HG03025 (cell line): ENCODE data around the gene KDM4F.

Experiments used
- ATAC-seq: cut with Tn5 transposase; IDR thresholded peaks from one replicate; pipeline ENCODE4 v1.9.1; 2021; ENCODE audit warnings: mild to moderate bottlenecking, moderate library complexity; ENCODE audit not compliant: unreplicated experiment, low FRiP score

Gene KDM4F

DNA sequence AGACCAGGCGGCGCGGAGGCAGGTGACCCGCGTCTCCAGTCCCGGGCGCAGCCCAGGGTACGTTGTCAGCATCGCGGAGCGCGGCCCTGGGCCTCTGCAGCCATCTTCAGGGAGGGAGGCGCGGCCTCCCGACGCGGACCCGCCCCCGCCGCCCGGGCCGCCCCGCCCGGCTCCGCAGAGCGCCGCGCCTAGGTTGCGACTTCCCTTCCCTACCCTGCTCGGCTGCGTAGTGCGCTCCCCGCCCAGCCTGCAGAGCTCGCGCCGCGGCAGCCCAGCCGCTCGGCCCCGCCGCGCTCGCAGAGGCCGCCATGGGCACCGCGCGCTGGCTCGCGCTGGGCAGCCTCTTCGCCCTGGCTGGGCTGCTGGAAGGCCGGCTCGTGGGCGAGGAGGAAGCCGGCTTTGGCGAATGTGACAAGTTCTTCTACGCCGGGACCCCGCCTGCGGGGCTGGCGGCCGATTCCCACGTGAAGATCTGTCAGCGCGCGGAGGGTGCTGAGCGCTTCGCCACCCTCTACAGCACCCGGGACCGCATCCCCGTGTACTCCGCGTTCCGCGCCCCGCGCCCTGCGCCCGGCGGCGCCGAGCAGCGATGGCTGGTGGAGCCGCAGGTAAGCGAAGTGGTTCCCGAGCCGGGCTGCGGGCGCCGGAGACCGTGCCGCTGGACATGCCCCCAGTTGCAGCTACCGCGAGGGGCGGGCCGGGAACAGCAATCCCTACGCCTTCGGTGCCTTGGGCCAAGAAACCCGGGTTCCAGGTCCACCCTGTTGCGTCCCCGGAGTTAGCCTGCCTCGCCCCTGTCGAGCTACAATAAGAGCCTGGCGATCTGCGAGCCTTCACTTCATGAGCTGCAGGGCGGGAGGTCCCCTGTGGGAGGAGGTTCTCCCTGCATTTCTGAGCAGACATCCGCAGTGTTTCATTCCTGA lies 40.7 kb downstream of the KDM4F start, which contains the start of gene ENDOD1:
Gene ENDOD1, plus strand, starts transcription at position 227 of the 923 bp plus-strand sequence. Its CDS starts 82 bp downstream, at position 309.
- peak; percentile 89 for ATAC-seq

DNA sequence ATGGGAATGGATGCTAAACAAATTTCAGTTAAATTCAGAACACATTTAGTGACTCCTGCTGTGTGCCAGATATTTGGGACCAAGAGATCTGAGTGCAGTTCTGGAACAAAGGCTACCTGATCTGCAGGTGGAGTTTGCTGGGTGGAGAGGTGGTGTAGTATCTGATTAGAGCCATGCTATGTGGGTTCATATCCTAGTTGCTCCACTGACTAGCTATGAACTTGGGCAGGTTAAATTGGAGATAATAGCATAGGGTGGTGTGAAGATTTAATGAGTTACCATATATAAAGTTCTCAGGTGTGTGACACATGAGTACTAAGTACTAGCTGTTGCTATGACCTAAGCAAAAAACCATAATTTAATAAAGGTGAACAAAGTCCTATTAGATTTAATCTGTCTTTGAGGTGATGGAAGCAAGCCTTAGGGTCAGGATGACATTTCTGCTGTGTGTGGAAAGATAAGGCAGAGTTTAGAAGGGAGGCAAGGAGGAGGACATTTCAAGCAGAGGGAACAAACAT lies 42.5 kb downstream of the KDM4F start:
- ATAC-seq = no peak

DNA sequence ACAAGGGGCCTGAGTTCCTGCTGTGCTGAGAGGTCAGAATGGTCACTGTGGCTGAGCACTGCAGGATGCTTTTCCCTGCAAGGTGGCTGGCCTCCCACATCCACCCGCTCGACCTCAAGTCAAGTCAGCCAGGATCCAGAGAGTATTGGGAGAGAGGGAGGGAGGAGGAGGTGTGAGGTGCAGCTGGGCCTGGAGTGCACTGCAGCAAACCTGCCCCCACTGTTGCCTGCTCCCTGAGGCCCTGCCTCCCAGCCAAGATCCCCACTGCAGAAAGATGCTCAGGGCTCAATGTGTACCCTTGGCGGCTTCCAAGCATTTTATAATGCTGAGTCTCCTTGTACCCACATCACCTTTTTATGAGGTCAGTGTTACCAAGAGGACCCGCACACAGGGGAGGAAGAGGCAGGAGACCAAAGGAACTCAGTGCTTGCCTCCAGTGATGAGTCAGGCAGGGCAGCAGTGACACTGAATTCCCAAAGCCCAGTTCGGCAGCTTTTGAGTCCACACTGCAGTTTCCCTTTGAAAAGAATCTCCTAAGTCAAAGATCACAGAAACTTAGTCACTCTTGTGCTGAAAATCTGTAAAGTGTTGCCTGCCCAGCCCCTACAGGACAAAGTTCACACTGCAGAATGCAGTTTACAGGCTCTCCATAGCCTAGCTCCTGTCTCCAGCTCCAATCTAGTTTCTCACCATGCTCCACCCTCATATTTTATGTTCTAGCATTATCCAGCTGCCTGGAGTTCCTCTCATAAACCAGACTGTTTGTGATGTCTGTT lies 43.5 kb downstream of the KDM4F start:
- no peak for ATAC-seq

DNA sequence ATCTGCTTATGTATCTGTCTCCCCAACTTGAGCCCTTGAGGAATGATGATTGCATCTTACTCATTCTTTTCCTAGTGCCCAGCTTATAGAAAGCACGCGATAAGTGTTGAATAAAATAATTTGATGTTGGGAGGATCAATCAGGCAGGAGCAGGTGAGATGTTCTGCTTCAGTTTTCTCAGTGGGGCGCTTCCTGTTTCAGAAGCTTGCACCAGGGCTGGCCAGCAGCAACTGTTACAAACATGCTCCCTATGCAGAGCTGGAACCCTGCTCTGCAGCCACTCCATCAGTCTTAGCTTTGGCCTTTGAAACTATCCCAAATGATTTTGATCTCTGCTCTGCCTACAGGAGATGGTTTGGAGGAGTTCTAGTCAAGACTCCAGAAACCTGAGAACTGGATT lies 44.3 kb downstream of the KDM4F start:
- ATAC-seq = no peak

DNA sequence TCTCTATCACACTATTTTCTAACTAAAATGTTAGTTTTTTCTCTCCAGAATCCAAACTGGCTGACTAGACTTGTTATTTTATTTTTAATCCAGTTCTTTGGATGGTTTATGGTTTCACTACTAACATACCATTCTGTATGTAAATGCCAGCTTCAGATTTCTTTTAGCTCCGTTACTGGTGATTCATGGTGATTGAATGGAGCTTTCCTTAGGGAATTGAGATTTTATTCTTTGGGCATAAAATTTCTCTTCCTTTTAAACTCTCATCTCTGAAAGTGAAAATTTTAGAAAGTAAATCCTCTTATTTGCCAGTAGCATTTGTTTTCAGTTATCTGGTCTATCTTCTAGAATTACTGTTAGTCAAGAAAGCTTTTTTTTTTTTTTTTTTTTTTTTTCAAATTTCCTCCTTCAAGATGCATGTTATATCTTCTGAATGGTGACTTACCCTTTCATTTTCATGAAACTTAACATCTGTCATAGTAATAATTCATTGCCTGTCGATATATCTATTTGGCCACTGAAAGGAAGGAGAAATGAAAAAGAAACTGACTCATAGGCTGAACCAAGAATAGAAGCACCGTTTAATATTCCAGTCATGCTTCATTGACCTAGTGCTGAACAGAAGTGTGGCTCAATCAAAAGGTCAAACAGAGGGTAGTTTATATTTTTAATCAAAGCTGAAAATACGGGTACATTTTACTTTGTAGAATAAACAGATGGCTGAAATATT lies 46.8 kb downstream of the KDM4F start:
- ATAC-seq = peak; percentile 53

DNA sequence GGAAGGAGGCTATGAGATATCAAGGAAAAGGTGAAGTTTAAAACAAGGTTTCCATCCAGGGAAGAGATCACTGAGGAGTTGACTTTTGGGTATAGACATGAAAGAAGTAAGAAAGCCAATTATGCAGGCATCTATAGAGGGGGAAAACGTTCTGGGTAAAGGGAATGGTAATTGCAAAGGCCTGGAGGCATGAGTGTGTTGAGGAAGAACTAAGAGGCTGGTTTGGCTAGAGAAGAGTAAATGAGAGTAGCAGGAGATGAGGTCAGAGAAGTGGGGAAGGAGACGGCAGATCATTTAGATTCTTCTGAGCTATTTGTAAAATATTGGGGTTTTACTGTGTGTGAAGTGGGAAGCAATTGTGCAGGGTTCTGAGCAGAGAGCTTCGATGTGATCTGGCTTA lies 48.0 kb downstream of the KDM4F start:
- ATAC-seq = no peak

DNA sequence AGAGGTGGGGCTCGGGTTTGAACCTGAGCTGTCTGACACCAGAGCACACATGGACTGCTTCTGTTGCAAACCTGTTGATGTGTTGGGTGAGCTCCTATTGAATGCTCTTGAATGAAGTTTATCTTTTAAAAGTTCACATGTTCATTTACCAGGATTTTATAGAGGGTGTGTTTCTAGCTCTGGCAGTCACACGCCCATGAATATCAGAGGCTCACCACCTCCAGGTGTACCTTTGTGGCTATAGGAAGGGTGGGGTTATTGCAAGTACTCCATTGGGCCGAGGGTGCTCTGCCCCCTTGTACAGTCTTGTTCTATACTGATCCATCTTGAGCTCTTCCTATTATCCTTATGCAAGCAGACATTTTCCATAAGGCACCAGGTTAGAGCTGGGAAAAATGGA lies 49.6 kb downstream of the KDM4F start:
- no peak for ATAC-seq

DNA sequence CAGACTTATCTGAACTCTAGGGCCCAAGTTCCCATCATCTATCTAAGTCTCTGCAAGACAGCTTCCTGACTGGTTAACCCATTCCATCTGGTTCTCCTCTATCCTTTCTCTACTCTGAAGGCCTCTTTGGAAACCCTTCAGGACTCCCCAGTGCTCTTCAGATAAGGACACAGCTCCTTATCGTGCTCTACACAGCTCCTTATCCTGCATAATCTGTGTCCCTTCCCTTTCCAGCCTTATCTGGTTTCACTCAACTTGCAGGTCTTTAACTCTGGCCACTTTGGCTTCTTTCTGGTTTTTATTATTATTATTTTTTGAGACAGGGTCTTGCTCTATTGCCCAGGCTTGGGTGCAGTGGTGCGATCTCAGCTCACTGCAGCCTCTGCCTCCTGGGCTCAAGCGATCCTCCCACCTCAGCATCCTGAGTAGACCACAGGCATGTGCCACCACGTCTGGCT lies 51.0 kb downstream of the KDM4F start:
- ATAC-seq = no peak
